ENCODE measurements around the gene HMGCR.
A peak's percentile ranks its signal among the peaks of the same experiment; 100 is the strongest.
"Not testable (repeated sequence)": the region's sequence is repeated elsewhere in the genome, so short reads cannot be mapped to it uniquely, and the experiment has no call there.

HMGCR gene

DNA sequence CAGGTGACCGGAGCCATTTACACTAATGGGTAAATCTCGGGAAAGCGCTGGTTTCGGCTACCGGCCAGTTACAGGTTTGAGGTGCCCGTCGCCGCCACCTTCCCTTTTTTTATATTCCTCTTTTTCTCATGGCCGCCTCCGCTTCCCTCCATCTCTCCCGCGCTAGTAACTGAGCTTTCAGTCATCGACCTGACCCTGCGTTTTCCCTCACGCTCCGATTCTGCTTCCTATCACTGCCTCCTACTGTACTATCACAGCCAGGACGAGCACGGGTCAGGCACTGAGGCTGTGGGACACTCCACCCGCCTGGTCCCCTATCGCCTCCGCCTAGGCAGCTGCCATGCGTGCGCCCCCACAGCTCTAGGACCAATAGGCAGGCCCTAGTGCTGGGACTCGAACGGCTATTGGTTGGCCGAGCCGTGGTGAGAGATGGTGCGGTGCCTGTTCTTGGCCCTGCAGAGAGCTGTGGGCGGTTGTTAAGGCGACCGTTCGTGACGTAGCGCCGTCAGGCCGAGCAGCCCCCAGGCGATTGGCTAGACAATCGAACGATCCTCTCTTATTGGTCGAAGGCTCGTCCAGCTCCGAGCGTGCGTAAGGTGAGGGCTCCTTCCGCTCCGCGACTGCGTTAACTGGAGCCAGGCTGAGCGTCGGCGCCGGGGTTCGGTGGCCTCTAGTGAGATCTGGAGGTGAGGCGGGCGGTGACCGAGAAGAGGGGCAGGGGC lies at the start of gene HMGCR:
HMGCR (plus strand) TSS at position 606 of the 722 bp plus-strand sequence. CDS start 5,386 bp downstream, outside the sequence.
- DNase-seq, result peak; percentile 97

DNA sequence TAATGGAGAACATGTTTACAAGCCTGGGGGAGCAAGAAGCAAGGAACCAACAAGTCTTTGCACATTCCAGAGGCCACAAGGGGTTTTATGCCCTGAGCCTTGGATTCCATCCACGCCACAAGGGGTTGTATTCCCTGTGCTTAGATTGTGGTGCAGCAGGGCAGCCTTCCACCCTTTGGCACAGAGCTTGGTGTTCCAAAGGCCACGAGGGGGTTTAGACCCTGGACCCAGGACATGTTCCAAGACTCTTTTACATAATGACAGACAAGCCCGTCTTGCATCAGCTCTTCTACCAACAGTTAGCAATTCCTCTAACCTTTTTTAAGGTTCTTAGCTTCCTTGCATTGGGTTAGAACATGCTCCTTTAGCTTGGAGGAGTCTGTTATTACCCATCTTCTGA lies 45.2 kb upstream of the HMGCR start:
- DNase-seq, result not testable (repeated sequence)

DNA sequence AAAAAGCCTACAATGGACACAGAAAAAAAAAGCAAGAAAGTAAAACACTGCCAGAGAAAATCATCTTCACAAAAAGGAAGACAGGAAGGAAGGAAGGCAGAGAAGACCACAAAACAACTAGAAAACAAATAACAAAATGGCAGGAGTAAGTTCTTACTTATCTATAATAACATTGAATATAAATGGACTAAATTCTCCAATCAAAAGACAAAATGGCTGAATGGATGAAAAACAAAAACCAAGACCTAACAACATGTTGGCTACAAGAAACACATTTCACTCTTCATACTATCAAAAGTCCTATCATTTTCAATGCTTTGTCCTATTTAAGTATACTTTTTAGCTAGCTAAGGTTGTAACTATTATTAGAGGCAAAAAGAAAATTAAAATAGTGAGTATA lies 36.9 kb upstream of the HMGCR start:
- no peak for DNase-seq

DNA sequence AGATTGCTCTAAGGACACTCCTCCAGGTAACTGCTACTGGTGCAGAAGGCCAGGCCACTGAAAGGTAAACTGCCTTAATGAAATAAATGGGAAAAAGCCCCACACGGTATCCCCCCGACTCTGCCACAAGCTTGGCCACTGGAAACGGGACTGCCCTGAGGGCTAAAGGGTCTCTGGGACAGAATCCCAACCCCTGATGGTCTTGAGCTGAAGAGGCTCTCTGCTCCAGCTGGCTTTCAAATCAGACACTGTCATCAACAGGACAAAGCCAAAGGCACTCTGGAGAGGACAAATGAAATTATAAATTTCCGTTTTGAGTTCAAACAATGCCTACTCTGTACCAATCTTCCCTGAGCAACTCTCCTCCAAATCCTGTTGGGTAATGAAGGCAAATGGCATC lies 33.6 kb upstream of the HMGCR start:
- DNase-seq, result no peak

DNA sequence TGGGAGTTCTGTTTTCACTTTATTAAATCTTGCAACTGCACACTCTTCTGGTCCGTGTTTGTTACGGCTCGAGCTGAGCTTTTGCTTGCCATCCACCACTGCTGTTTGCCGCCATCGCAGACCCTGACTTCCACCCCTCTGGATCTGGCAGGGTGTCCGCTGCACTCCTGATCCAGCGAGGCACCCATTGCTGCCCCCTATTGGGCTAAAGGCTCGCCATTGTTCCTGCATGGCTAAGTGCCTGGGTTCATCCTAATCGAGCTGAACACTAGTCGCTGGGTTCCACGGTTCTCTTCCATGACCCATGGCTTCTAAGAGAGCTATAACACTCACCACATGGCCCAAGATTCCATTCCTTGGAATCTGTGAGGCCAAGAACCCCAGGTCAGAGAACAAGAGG lies 32.5 kb upstream of the HMGCR start:
- DNase-seq, result not testable (repeated sequence)

DNA sequence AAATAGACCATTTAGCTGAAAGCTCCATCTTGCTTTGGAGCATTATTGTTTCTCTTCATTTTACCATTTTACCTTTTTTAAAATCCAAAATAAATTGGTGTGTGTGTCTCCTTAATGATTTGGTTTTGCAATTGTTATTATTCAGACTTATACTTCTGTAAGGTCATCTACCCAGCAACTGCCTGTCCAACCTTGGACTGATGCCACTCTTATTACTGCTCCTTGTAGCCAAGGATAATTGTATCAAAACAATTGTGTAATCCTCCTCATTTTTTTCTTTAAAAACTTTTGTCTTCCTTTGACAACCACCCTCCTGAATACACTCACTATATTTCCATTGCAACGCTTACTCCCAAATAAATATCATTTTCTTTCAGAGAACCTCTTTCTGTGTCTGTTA lies 30.3 kb upstream of the HMGCR start:
- no peak for DNase-seq

GRCh38 chr5:75310212-75310611 lies 26.8 kb upstream of the HMGCR start:
- no peak for DNase-seq

GRCh38 chr5:75319148-75319547 lies 17.9 kb upstream of the HMGCR start:
- DNase-seq, result not testable (repeated sequence)

GRCh38 chr5:75319638-75320037 lies 17.4 kb upstream of the HMGCR start:
- no peak for DNase-seq

GRCh38 chr5:75320371-75320770 lies 16.6 kb upstream of the HMGCR start:
- no peak for DNase-seq

GRCh38 chr5:75322066-75322465 lies 15.0 kb upstream of the HMGCR start:
- DNase-seq, result no peak

- no peak for DNase-seq
Measured at GRCh38 chr5:75324791-75325190, 12.2 kb upstream of the HMGCR start.

- DNase-seq, result no peak
Measured at GRCh38 chr5:75325242-75325641, 11.8 kb upstream of the HMGCR start.

GRCh38 chr5:75330404-75330803 lies 6.6 kb upstream of the HMGCR start:
- no peak for DNase-seq

- no peak for DNase-seq
Measured at GRCh38 chr5:75331095-75332090, 5.6 kb upstream of the HMGCR start.

DNA sequence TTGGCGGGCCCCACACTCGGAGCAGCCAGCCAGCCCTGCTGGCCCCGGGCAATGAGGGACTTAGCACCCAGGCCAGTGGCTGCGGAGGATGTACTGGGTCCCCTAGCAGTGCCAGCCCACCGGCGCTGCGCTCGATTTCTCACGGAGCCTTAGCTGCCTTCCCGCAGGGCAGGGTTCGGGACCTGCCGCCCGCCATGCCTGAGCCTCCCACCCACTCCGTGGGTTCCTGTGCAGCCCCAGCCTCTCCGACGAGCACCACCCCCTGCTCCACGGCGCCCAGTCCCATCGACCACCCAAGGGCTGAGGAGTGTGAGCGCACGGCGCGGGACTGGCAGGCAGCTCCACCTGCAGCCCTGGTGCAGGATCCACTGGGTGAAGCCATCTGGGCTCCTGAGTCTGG lies 3.3 kb upstream of the HMGCR start:
- not testable (repeated sequence) for DNase-seq

GRCh38 chr5:75334413-75334812 lies 2.6 kb upstream of the HMGCR start:
- not testable (repeated sequence) for DNase-seq

GRCh38 chr5:75335486-75335885 lies 1.5 kb upstream of the HMGCR start:
- no peak for DNase-seq

DNA sequence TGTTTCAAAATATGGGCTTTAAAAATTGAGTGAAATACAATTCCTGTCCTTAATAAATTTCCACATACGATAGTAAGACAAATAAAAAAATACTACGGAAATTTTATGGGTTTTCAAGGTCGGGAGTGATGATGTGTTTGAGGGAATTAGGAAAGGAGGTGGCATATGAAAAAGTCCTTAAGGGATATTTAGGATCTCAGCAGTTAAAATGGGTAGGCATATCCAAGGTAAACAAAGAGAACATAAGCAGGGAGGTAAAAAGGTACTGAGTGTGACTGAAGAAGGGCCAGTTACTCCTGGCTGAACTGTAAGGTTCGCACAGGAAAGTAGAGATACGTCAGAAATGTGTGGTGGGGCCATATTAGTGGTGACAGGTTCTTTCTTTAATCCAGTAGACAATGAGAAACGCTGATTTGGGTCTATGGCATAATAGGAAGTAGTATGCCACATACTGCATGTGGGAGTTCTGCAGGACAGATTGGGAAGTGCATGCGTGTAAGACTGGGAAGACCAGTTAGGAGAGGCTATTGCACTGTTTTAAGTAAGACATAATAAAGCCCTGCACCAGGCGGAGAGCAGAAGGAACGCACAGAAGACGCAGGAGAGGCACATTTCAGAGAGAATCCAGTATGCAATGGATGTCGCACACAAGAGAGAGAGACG lies 937 bp upstream of the HMGCR start:
- peak; percentile 73 for DNase-seq

DNA sequence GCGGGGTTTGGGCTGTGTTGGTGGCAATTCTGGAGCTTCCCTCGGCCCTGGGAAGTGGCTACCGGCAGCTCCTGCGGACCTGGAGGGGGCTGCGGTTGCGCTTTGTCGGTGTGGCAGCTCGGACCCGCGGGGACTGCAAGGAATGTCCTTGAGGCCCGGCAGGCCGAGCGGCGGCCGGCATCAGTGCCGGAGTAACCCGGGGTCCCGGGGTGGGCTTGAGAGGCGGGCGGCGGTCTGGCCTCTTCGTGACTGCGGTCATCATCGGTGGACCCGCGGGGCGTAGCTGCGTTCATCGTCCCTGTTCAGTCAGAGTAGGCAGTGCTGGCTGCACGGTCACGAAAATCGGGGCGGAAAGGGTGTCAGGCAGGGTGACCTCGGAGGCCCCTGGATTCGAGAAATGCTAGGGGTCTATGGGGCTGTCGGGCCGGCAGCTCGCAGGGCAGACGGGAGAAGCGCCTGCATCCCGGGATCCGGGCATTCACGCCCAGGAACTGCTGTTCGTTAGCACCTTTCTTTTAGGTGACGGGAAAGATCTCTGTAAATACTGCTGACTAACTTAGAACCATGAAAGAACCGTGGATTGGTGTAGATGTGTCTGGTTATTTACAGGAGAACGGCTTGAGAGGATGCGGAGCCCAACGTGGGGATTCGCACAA lies 474 bp downstream of the HMGCR start:
- no peak for DNase-seq

GRCh38 chr5:75338408-75338807 lies 1.4 kb downstream of the HMGCR start:
- DNase-seq, result no peak

- no peak for DNase-seq
Measured at GRCh38 chr5:75340714-75341478, 3.9 kb downstream of the HMGCR start.

Measured in NCI-H748 treated with DMSO at 0.1 percent for 48 hours (cell line).